NT2/D1 (cell line): Measurements from ENCODE around the gene R3HCC1L.

ENCODE experiments used
- SUZ12 ChIP-seq: IDR thresholded peaks from 2 replicates; pipeline ENCODE4 v1.6.1; 2011; ENCODE audit not compliant: insufficient read length, insufficient read depth; ENCODE audit errors: extremely low read depth
- YY1 ChIP-seq: IDR thresholded peaks from 2 replicates; pipeline ENCODE4 v1.6.1; 2011; ENCODE audit not compliant: insufficient read length, insufficient read depth
- ZNF274 ChIP-seq: IDR thresholded peaks from 2 replicates; pipeline ENCODE4 v1.6.1; 2011; ENCODE audit warnings: mild to moderate bottlenecking, low read depth, low read length

GRCh38 chr10:98289802-98290209, 155.3 kb downstream of the R3HCC1L start:
- no peak for TF ChIP-seq SUZ12
- no peak for TF ChIP-seq ZNF274
- no peak for TF ChIP-seq YY1
